ENCODE measurements around the gene ZBED1. TPM values are rescaled to one million over a fixed set of nuclear protein-coding genes. Genes with fewer than 3 reads are reported as not detected.

The ZBED1 gene
- total and polyA plus RNA-seq, 4 donors: 13.5 to 36.7 (median 32.0) TPM

DNA sequence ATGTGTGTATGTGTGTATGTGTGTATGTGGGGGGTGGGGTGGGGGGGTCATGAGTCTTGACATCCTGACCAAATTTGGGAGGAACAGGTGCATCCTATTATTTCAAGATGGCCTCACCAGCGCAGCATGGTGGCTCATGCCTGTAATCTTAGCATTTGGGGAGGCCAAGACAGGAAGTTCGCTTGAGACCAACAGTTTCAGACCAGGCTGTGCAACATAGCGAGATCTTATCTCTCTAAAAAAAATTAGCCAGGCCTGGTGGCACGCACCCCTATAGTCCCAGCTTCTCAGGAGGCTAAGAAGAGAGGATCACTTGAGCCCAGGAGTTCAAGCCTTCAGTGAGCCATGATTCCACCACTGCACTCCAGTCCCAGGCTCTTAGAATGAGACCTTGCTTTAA lies 47.0 kb upstream of the ZBED1 start:
- H3K4me3 ChIP-seq: no peak overlapping the region
- H3K9me3 ChIP-seq (ENCODE audit: control insufficient read depth in 4 of 4, insufficient read depth in 3 of 4, low read length in 3 of 4): peaks cover 0 to 6% (median 0%) of the 10 kb centered on the region in 4 donors
- no peaks in the 10 kb centered on the region for H3K36me3 ChIP-seq (ENCODE audit: control insufficient read depth in 4 of 4, insufficient read depth in 4 of 4, low read length in 4 of 4)
- no peak overlapping the region for H3K27ac ChIP-seq (ENCODE audit: low read depth in 1 of 2, low read length in 1 of 2)
- TF ChIP-seq, protein P1, sequence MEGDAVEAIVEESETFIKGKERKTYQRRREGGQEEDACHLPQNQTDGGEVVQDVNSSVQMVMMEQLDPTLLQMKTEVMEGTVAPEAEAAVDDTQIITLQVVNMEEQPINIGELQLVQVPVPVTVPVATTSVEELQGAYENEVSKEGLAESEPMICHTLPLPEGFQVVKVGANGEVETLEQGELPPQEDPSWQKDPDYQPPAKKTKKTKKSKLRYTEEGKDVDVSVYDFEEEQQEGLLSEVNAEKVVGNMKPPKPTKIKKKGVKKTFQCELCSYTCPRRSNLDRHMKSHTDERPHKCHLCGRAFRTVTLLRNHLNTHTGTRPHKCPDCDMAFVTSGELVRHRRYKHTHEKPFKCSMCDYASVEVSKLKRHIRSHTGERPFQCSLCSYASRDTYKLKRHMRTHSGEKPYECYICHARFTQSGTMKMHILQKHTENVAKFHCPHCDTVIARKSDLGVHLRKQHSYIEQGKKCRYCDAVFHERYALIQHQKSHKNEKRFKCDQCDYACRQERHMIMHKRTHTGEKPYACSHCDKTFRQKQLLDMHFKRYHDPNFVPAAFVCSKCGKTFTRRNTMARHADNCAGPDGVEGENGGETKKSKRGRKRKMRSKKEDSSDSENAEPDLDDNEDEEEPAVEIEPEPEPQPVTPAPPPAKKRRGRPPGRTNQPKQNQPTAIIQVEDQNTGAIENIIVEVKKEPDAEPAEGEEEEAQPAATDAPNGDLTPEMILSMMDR (IDR thresholded peaks at IDR 0.05; ENCODE audit: control extremely low read depth, extremely low read depth): no peak
- DNase-seq (no peak), ATAC-seq (ENCODE audit: insufficient read depth, low FRiP score) (no peak)
- no peak overlapping the region for H3K9ac ChIP-seq (ENCODE audit: insufficient read depth in 1 of 2, low read length in 2 of 2)
- H3K27me3 ChIP-seq (ENCODE audit: control insufficient read depth in 3 of 3, insufficient read depth in 3 of 3, low read length in 2 of 3): peaks cover 0 to 4% (median 0%) of the 10 kb centered on the region in 3 donors
- 59 to 73% methylated on average over 4 of the region's 4 CpGs for WGBS, 2 donors
- peaks cover 0 to 2% (median 0%) of the 10 kb centered on the region in 5 donors for H3K4me1 ChIP-seq (ENCODE audit: control insufficient read depth in 5 of 5, insufficient read depth in 5 of 5, low read length in 5 of 5)

DNA sequence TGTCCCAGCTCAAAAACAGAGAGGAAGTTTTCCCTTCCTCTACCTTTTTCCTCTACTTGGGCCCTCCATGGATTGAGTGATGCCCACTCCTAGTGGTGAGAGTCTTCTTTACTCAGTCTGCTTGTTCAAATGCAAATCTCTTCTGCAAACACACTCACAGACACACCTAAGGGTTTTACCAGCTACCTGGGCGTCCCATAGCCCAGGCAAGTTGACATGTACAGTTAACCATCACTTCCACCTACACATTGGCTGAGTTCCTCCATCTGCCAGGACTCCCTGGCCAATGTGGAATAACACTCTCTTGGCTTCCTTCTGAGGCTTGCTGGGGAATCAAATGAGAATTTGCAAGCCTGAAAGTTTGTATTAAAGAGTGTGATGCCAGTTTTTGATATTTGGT lies 45.7 kb upstream of the ZBED1 start:
- WGBS, 2 donors: 47 to 86% methylated on average over 1 of the region's 1 CpG
- H3K9me3 ChIP-seq (ENCODE audit: control insufficient read depth in 4 of 4, insufficient read depth in 3 of 4, low read length in 3 of 4): peaks cover 0 to 6% (median 0%) of the 10 kb centered on the region in 4 donors
- DNase-seq (no peak), ATAC-seq (ENCODE audit: insufficient read depth, low FRiP score) (no peak)
- H3K4me1 ChIP-seq (ENCODE audit: control insufficient read depth in 5 of 5, insufficient read depth in 5 of 5, low read length in 5 of 5): peaks cover 0 to 2% (median 0%) of the 10 kb centered on the region in 5 donors
- H3K36me3 ChIP-seq (ENCODE audit: control insufficient read depth in 4 of 4, insufficient read depth in 4 of 4, low read length in 4 of 4): no peaks in the 10 kb centered on the region
- peaks cover 0 to 4% (median 0%) of the 10 kb centered on the region in 3 donors for H3K27me3 ChIP-seq (ENCODE audit: control insufficient read depth in 3 of 3, insufficient read depth in 3 of 3, low read length in 2 of 3)
- TF ChIP-seq, protein P1 (IDR thresholded peaks at IDR 0.05; ENCODE audit: control extremely low read depth, extremely low read depth): no peak
- H3K4me3 ChIP-seq: no peak overlapping the region
- no peak overlapping the region for H3K27ac ChIP-seq (ENCODE audit: low read depth in 1 of 2, low read length in 1 of 2)
- no peak overlapping the region for H3K9ac ChIP-seq (ENCODE audit: insufficient read depth in 1 of 2, low read length in 2 of 2)

DNA sequence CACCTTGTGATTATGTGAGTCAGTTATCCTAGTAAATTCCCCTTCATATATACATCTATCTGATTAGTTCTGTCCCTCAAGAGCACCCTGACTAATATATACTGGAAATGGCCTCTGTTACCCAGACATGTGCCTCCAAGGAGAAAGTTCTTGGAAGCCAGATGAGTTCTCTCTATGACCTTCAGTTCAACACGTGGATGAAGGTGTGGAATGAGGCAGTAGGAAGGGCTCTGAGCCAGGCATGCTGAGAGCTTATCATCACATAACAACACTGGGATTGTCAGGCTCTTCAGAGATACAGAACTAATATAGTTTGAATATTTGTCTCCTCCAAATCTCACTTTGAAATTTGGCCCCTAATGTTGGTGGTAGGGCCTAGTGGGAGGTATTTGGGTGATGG lies 44.4 kb upstream of the ZBED1 start:
- TF ChIP-seq, protein P1 (IDR thresholded peaks at IDR 0.05; ENCODE audit: control extremely low read depth, extremely low read depth): no peak
- WGBS, 2 donors: 51 to 60% methylated on average over 1 of the region's 1 CpG
- Histone ChIP-seq H3K27ac (ENCODE audit: low read depth in 1 of 2, low read length in 1 of 2) (no peak overlapping the region), H3K27me3 (ENCODE audit: control insufficient read depth in 3 of 3, insufficient read depth in 3 of 3, low read length in 2 of 3) (peaks cover 0 to 4% (median 0%) of the 10 kb centered on the region in 3 donors), H3K4me3 (no peak overlapping the region), H3K4me1 (ENCODE audit: control insufficient read depth in 5 of 5, insufficient read depth in 5 of 5, low read length in 5 of 5) (peaks cover 0 to 2% (median 0%) of the 10 kb centered on the region in 5 donors), H3K9ac (ENCODE audit: insufficient read depth in 1 of 2, low read length in 2 of 2) (no peak overlapping the region), H3K36me3 (ENCODE audit: control insufficient read depth in 4 of 4, insufficient read depth in 4 of 4, low read length in 4 of 4) (no peaks in the 10 kb centered on the region), H3K9me3 (ENCODE audit: control insufficient read depth in 4 of 4, insufficient read depth in 3 of 4, low read length in 3 of 4) (peaks cover 0 to 6% (median 0%) of the 10 kb centered on the region in 4 donors)
- ATAC-seq (ENCODE audit: insufficient read depth, low FRiP score): no peak
- DNase-seq: no peak

All from lung (tissue), 12 donors.